GM19099 (cell line): ENCODE results near the gene ZNF574.

Experiments used
- POLR2A ChIP-seq: IDR thresholded peaks from 3 replicates; pipeline ENCODE4 v1.6.1; 2011; ENCODE audit warnings: low read depth; ENCODE audit not compliant: insufficient read length; ENCODE audit errors: extremely low read depth

The ZNF574 gene

DNA sequence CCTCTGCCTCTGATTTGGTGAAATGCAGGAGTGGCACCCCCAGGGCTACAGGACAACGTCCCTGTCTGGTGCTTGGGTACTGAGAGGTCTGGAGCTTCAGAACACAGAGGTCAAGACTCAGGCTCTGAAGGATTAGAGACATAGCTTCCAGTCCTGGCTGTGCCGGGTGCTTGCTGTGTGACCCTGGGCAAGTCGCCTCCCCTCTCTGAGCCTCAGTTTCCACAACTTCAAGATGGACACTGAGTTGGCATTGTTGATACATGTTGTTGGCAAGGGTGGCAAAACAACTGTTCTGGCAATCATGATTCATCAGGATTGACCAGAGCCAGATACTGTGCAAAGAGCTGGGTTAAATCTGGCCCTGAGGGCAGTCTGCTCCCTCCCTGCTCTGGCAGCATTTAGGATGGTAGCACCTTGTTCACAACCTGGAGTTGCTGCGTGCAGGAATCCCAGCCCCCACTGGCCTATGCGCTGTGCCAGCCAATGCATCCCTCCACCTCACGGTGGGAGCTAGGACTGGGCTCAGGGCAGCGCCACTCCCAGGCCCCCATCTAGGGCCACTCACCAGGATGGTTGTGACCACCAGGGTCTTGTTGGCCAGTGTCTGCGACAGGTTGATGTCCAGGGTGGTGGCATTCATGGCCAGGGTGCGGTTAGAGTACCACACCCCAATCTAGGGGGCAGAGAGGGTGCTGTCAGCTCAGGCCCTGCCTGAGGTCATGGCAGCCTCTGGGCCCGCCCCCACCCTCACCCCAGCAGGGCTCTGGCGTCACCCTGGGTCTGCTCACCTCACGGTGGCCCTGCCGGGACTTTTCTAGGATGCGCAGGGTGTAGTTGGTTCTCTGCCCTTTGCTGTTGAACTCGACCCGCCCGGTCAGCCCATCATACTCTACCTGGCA, 22.7 kb upstream of the ZNF574 start:
- TF ChIP-seq POLR2A: no peak

DNA sequence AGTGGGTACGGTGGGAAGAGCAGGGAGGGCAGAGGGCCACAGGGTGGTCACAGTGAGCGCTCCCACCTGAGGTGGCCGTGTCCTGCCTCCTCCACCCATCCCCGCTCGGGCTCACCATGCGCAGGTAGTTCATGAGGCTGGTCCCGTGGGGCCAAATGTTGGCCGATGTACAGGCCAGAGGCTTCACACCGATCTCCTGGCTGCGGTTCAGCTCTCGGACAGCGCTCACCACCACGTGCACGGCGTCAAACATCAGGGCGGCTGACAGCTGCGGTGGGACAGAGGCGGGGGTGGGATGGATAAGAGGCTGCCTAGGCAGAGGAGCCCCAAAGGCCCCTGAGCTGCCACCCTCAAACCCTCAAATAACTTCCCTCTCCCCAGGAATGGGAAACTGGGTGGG, 21.8 kb upstream of the ZNF574 start:
- TF ChIP-seq POLR2A: no peak

DNA sequence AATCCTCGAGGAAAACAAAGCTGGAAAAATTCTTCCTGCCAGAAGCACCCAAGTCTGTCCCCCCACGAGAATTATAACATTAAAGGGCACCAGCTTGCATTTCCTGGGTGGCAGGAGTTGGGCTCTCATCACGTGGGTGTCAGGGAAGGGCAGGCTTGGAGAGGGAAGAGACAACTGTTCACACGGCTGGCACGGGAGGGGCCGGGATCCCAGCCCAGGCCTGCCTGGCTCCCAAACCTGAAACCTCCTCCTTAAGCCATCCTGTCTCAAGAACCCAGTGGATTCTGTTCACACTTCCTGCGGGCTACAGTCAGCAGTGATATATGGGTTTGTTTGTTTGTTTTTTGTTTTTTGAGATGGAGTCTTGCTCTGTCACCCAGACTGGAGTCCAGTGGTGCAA, 18.1 kb upstream of the ZNF574 start:
- no peak for TF ChIP-seq POLR2A

GRCh38 chr19:42059196-42059595, 16.8 kb upstream of the ZNF574 start:
- TF ChIP-seq POLR2A: no peak

DNA sequence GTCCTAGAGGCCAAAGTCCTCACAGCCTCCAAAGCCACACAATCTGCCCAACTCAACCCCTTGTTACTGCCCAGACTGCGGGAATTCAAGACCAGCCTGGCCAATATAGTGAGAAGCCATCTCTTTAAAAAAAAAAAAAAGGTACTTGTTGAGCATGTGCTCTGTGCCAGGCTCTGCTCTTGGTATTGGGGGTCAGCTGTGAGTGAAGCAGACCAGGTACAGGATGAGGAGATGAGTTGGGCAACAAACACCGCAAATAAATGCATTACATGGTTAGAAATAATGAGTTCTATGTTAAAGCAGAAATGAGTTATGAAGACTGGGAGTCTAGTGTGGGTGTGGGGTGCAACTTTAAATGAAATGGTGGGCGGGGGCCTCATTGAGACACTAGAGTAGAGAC, 15.8 kb upstream of the ZNF574 start:
- no peak for TF ChIP-seq POLR2A

- TF ChIP-seq POLR2A: no peak
Measured at GRCh38 chr19:42062381-42062780, 13.6 kb upstream of the ZNF574 start.

GRCh38 chr19:42064432-42064831, 11.5 kb upstream of the ZNF574 start:
- no peak for TF ChIP-seq POLR2A

DNA sequence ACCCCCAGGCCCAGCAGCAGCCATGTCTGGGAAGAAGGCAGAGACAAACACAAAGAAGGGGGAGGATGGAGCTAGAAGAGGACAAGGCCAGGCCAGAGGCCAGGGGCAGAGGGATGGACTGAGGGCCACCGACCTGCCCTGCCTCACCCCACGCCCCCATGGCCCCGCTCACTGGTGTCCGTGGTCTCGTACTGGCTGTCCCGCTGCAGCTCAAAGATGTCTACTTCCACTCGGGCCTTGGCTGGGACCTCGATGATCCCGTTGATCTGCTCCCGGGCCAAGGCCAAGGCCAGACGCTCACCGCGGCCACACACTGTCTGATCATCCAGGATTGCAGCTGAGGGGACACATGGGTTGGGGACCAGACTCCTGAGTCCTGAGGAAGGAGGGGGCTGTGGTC, 10.9 kb upstream of the ZNF574 start:
- no peak for TF ChIP-seq POLR2A

- TF ChIP-seq POLR2A: no peak
Measured at GRCh38 chr19:42065511-42065910, 10.5 kb upstream of the ZNF574 start.

DNA sequence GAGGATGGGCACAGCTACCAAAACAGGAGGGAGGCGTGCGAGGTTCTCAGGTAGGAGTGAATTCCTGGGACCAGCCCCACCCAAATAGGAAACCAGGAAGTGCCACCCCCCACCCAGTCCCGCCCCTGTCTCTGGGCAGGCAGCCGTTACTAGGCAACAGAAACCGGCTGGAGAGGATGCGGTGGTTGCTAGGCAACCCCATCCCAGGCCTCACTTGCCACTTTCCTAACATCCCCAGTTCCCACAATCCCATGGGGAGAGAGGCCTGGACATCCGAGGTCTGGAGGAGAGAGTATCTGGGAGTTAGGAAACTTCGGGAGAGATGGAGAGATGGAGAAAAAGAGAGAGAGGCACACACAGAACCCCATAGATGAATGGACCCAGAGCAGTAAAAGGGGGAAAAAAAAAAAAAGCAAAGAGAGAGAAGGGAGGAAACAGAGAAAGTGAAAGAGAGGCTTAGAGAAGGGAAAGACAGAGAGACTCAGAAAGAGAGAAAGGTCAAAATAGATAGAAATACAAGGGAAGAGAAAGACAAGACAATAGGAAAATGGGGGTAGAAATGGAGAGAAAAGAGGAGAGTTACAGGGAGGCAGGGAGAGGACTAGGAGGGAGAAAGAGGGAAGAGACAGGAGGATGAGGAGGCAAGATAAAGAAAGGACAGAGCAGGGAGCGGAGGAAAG, 9.8 kb upstream of the ZNF574 start:
- TF ChIP-seq POLR2A: no peak

DNA sequence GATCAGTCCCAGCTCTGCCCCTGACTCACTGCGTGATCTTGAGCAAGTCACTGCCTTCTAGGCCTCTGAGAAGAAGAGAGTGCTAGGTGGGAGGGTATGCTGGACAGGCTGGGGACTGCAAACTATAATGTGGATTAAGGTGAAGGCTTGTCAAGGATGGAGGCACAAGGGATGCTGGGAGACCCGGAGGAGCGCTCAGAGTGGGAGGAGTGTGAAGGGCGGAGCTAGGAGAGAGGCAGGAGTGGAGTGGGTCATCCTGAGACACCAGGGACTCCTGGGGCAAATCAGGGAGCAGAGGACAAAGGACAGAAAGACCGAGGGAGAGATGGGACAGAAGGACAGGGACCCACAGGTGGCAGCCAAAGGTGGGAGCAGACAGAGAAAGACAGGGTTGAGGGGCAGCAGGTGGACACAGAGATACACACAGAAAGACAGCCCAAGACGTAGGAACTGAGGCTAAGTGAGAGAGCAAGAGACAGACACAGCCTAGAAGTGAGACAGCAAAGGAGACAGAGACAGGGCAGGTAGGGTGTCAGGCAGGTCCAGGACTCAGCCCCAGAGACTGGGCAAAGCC, 8.6 kb upstream of the ZNF574 start:
- no peak for TF ChIP-seq POLR2A

DNA sequence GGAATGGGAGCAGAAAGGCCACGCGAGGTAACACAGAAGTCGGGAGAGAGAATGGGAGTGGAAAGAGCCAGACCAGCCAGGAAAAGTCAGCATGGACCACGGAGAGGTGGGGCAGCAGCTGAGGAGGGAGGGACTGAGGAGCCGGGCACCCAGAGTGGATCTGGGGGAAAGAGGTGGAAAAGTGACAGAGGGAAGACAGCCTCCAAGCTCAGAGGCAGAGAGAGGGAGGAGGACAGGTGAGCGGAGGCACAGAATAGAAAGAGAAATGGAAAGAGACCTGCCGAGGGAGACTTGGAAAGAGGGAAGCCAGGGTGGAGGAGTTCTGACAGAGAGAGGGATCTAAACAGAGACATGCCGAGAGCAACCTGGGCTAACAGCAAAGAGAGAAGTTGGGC, 7.6 kb upstream of the ZNF574 start:
- no peak for TF ChIP-seq POLR2A

GRCh38 chr19:42068756-42069571, 7.0 kb upstream of the ZNF574 start:
- TF ChIP-seq POLR2A: no peak

- no peak for TF ChIP-seq POLR2A
Measured at GRCh38 chr19:42069619-42070351, 6.2 kb upstream of the ZNF574 start, which contains the start of gene GRIK5. TSS of gene GRIK5 (minus strand) at chr19:42070206. CDS start at chr19:42065770, 4,436 bp downstream.
